ENCODE data around the gene FSTL3. TPM values are rescaled to one million over a fixed set of nuclear protein-coding genes. Genes with fewer than 3 reads are reported as not detected.
"Not testable (repeated sequence)": the region's sequence is repeated elsewhere in the genome, so short reads cannot be mapped to it uniquely, and the experiment has no call there.

FSTL3 gene
- total RNA-seq, 1 experiment from 2014 or later: 125 TPM

DNA sequence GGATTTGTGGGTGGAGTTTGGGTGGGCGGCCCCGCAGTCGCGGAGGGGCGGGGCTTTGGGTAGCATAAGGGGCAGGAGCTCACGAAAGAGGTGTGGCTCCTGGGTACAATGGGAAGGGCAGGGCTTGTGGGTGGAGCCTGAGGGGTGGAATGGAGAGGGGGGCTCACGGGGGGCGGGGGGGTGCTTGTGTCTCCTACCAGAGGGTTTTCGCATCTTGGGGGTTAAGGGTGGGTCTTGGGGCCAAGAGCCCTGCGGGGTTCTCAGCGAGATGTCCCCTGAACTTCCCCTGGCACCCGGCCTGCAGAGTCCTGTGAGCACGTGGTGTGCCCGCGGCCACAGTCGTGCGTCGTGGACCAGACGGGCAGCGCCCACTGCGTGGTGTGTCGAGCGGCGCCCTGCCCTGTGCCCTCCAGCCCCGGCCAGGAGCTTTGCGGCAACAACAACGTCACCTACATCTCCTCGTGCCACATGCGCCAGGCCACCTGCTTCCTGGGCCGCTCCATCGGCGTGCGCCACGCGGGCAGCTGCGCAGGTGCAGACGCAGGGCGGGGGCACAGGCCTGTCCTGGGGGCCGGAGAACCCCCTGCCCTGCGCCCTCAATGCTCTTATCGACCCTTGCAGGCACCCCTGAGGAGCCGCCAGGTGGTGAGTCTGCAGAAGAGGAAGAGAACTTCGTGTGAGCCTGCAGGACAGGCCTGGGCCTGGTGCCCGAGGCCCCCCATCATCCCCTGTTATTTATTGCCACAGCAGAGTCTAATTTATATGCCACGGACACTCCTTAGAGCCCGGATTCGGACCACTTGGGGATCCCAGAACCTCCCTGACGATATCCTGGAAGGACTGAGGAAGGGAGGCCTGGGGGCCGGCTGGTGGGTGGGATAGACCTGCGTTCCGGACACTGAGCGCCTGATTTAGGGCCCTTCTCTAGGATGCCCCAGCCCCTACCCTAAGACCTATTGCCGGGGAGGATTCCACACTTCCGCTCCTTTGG, 5.1 kb downstream of the FSTL3 start:
- no peak for DNase-seq (ENCODE audit: low read depth)

DNA sequence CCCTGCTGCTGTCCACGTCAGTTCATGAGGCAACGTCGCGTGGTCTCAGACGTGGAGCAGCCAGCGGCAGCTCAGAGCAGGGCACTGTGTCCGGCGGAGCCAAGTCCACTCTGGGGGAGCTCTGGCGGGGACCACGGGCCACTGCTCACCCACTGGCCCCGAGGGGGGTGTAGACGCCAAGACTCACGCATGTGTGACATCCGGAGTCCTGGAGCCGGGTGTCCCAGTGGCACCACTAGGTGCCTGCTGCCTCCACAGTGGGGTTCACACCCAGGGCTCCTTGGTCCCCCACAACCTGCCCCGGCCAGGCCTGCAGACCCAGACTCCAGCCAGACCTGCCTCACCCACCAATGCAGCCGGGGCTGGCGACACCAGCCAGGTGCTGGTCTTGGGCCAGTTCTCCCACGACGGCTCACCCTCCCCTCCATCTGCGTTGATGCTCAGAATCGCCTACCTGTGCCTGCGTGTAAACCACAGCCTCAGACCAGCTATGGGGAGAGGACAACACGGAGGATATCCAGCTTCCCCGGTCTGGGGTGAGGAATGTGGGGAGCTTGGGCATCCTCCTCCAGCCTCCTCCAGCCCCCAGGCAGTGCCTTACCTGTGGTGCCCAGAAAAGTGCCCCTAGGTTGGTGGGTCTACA, 6.6 kb downstream of the FSTL3 start:
- no peak for DNase-seq (ENCODE audit: low read depth)

DNA sequence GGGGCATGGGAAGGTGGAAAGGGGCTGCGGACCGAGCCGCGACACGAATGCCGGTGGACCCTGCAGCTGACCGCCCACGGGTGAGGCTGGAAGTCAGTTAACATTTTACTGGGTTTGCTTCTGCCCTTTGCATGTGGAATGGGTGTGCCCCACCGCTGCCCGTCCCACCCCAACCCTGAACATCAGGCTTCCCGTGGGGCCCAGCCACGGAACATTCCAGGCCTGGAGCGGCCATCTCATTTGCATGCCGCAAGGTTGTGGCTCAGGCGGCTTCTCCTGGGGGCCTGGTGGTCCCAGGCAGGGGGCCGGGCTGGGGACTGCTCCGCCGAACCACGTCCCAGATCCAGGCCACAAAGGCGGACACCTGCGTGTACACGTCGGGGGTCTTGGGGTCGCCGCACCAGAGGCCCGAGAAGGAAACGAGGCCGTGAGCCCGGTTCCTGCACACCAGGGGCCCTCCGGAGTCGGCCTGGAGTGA, 9.3 kb downstream of the FSTL3 start:
- no peak for DNase-seq (ENCODE audit: low read depth)

DNA sequence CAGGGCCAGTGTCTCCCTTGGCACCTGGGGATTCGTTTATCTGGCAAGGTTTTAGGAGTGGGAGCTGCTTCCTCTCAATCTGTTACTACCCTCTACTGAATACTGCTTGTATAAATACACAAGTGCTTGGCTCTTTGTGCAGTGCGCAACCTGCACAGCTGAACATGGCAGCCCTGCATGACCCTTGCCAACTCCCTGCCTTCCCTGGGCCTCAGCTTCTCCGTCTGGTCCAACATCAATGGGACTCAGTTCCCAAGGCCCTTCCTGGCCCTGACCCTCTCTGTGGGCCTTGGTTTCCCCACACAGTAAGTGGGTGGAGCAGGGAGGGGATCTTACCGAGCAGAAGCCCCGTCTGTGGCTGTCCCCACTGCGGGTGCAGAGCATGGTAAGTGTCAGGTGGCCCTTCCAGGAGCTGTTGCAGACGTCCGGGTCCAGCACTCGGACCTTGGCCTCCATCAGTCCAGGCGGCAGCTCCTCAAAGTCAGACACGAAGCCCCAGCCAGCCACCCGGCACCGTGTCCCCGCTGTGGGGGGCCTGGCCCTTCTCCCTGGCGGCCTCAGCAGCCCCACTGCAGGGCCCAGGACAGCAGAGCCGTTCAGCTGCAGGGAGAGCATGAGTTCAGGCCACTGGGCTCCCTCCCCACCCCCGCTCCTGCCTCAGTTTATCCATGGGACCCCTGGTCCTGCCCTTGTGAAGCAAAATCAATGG, 10.6 kb downstream of the FSTL3 start:
- DNase-seq (ENCODE audit: low read depth): no peak

DNA sequence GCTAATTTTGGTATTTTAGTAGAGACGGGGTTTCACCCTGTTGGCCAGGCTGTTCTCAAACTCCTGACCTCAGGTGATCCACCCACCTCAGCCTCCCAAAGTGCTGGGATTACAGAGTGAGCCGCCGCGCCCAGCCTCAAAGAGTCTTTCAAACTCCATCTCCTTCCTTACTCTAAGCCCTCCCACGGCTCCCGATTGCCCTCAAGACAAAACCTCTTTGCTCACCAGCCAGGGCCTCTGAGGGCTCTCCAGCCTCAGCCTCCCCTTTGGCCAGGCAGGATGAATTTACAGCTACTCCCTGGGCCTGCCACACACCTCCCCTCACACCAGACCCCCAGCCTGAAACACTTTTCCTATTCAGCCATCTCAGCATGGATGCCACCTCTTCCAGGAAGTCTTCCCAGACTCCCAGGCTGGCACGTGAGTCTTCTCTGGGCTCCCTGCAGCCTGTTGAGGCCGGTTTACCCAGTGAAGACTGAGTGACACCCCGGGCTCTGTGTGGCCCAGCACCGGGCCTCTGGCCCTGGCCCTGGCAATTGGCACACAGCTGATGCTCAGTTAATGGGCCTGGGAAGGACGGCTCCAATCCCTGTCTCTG, 11.5 kb downstream of the FSTL3 start:
- no peak for DNase-seq (ENCODE audit: low read depth)

DNA sequence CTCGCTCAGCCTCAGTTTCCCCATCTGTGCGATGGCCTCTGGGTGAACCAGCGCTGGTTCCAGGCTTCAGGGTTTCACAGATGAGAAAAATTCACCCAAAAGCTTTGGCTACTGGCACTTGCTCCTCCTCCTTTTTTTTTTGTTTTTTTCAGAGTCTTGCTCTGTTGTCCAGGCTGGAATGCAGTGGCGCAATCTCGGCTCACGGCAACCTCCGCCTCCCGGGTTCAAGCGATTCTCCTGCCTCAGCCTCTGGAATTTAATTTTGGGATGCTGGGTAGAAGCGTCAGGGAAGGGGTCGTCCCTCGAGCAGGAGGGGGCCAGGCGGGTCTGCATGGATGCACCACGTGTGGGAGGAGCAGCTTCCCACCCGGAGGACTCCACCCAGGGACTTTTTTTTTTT, 12.0 kb downstream of the FSTL3 start:
- no peak for DNase-seq (ENCODE audit: low read depth)

DNA sequence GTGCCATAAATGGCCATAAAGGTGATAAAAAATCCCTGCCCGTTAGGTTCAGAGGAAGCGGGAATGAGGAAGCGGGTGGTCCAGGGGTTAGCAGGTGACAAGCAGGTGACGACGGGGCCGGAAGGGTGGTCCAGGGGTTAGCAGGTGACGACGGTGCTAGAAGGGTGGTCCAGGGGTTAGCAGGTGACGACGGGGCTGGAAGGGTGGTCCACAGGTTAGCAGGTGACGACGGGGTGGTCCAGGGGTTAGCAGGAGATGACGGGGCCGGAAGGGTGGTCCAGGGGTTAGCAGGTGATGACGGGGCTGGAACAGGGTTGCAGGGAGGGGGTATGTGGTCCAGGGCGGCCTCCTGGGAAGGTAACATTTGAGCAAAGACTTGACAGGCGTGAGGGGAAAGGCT, 12.8 kb downstream of the FSTL3 start:
- no peak for DNase-seq (ENCODE audit: low read depth)

DNA sequence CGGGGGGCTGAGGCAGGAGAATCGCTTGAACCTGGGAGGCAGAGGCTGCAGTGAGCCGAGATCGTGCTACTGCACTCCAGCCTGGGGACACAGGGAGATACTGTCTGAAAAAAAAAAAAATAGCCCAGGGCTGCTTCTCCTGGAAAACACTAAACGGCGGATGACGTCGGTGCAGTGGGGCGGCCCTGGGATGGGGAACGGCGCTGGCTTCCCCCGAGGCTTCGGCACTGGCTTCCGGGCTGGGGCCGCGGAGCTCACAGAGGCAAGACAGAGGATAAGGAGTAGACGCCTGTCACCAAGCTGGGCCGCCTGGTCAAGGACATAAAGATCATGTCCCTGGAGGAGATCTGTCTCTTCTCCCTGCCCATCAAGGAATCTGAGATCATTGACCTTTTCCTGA, 14.0 kb downstream of the FSTL3 start:
- no peak for DNase-seq (ENCODE audit: low read depth)

DNA sequence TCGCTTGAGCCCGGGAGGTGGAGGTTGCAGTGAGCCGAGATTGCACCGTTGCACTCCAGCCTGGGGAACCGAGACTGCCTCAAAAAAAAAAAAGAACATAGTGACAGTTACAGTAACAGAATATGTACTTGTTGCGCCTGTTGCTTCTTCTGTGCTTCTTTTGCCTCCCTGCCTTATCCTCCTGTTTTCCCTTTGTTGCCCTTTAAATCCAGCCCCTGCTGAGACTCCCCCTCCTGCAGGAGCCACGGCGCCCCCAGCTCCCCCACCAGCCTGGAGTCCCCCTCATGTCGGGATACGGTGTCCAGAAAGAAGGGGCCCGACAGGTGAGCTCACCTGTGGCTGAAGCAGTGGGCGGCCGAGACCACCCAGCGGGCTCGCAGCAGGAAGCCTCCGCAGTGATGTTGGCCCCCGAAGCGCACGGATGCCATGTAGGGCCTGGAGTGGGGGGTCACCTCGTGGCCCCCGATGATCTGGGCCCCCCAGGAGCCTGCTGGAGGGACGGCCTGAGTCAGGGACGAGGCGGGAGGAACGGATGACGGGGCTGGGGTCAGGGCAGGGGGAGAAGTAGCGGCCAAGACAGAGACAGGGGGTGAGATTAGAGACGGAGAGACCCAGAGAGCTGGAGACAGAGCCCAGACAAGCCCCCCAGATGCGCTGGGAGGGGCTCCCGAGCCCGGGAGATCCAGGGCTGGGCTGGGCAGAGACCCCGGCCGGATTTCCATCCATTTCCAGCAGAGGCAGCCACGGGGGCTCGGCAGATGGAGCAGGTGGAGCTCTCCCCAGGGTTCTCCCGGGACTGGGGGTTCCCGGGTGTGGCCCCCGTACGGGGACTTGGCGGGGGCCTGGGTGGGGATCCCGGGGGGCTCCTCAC, 18.5 kb downstream of the FSTL3 start:
- no peak for DNase-seq (ENCODE audit: low read depth)

DNA sequence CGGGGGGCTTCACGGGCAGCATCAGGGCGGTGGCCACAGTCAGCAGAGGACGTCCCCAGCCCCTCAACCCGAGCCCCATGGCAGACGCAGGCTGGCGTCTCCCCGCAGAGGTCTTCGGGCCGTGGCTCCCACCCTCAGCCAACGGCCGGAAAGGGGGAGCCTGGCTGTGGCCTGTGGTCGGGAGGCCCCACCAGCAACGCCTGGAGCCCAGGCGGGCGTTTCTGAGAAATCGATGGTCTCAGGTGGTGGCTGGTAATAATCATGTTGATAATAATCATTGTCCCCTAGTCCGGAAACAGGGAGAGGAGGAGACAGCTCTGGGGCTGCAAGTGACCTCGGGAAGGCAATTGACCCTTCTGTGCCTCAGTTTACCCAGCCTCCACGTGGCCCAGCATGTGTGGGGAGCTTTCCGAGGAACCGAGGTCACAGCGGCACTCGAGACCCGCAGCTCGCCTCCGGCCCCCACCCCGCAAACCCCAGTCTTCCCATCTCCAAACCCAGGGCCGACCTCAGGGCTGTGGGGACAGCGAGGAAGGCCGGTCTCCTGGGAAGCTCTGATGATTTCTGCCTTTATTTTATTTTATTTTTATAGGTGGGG, 19.3 kb downstream of the FSTL3 start, which contains the start of gene PRSS57:
TSS of gene PRSS57 (minus strand) at position 101 of the 598 bp plus-strand sequence. CDS start at position 79, 22 bp downstream.
- DNase-seq (ENCODE audit: low read depth): no peak

DNA sequence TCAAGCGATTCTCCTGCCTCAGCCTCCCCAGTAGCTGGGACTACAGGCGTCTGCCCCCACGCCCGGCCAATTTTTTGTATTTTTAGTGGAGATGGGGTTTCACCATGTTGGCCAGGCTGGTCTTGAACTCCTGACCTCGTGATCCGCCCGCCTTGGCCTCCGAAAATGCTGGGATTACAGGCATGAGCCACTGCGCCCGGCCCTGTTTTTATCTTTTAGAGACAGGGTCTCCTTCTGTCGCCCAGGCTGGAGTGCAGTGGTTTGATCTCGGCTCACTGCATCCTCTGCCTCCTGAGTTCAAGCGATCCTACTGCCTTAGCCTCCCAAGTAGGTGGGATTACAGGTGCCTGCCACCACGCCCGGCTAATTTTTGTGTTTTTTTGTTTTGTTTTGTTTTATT, 22.3 kb downstream of the FSTL3 start:
- DNase-seq (ENCODE audit: low read depth): not testable (repeated sequence)

DNA sequence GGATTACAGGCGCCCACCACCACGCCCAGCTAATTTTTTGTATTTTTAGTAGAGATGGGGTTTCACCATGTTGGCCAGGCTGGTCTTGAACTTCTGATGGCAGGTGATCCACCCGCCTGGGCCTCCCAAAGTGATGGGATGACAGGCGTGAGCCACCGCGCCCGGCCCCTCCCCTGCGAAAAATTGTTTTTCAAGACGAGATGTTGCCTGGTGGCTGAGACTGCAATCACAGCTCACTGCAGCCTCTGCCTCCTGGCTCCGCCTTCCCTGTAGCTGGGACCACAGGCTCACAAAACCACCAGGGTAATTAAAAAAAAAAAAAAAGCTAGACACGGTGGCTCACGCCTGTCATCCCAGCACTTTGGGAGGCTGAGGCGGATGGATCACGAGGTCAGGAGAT, 23.7 kb downstream of the FSTL3 start:
- not testable (repeated sequence) for DNase-seq (ENCODE audit: low read depth)

DNA sequence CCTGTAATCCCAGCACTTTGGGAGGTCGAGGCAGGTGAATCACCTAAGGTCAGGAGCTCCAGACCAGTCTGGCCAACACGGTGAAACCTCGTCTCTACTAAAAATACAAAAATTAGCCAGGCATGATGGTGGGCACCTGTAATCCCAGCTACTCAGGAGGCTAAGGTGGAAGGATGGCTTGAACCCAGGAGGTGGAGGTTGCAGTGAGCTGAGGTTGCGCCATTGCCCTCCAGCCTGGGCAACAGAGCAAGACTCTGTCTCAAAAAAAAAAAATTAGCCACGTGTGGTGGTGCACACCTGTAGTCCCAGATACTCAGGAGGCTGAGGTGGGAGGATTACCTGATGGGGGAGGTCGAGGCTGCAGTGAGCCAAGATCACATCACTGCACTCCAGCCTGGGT, 26.7 kb downstream of the FSTL3 start:
- DNase-seq (ENCODE audit: low read depth): not testable (repeated sequence)

DNA sequence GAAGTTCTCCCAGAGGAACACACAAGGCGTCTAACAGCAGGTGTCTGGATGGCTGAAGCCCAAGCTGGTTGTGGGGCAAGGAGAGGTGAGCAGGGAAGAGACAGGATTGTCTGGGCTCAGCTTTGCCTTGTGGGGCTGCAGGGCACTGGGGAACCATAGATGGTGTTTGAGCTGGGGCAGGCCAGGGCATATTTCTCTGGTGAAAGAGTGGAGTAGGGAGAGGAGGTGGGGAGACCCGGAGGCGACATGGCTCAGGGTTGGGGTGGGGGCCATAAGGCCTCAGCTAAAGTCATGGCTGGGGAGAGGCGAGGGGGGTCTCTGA, 27.1 kb downstream of the FSTL3 start:
- no peak for DNase-seq (ENCODE audit: low read depth)

DNA sequence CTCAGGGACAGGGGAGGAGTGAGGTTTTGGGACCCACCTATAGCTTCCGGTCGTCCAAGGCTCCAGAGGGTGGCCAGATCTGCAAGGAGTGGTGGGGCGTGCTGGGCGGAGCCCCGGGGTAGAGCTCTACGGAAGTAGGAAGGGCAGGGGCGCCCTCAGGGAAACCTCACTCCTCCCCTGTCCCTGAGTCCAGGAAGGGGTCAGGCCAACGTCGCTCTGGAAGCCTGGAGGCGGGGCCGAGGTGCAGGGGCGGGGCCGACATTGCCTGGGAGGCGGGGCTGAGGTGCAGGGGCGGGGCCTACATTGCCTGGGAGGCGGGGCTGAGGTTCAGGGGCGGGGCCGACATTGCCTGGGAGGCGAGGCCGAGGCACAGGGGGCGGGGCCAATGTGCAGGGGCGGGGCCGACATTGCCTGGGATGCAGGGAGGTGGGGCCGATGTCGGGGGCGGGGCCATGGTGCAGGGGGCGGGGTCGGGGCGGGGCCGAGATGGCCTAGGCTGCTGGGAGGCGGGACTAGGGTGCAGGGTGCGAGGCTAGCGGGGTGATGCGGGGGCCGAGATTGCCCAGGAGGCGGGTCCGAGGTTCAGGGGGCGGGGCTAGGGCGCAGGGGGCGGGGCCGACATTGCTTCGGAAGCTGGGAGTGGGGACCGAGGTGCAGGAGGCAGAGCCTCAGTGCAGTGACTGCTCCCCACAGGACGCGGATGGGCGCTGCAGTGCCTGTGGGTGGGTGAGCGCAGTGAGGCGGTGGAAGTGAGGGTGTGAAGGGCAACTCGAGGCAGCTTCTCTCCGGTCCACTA, 27.7 kb downstream of the FSTL3 start:
- peak; percentile 15 for DNase-seq (ENCODE audit: low read depth)

DNA sequence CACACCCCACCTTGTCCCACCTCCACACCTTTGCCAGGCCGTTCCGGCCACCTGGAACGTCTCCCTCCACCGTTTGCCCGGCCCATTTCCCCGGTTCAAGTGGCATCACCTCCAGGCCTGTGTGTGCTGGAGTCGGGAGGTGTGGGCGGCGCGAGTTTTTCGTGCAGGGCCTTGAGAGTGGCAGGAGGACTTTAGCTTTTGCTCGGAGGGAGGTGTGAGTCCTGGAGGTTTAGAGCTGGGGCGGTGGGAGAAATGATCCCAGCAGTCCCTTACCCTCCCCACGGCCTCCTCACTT, 28.2 kb downstream of the FSTL3 start:
- DNase-seq (ENCODE audit: low read depth): no peak

DNA sequence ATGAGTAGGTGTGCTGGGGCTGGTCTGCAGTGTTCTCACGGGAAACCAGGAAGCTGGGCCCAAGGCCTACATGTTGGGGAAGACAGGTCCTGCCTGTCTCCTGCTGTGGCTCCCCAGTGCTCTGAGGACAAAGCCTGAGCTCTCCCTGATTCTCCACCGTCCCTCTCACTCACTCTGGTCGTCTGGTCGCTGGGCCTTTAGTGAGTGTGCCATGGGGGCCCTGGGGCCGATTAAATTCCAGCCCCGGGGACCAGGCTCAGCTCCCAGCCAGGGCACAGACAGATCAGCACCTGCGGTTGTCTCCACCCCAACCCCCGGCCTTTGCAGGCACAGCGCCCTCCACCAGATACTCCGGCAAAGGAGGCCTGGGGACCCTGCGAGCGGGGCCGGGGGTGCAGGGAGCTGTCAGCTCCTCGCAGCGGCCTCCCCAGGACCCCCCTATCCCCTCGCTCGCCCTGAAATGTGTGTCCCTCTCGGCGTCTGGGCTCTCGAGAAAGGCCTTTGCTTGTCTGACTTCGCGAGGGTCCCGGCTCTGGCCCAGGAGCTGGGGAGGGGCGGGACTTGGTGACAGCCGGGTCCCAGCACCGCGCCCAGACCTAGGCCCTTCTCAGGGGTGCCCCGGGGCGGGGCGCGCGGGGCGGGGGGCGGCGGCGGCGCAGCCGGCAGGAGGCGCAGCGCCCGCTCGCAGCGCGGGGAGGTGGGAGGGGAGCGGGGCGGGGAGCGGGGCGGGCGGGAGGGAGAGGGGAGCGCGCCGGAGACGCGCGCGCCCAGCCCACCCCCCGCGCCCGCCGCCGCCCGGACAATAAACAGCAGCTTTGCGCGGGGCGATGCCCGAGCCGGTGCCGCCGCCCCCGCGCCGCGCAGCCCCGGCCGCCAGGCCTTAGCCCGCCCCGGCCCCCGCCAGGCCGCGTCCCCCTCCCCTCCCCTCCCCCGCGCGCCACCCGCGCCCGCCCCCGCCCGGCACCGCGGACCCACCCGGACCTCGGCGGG, 32.3 kb downstream of the FSTL3 start, which contains the start of gene PALM:
TSS of gene PALM (plus strand) at position 782 of the 990 bp plus-strand sequence. CDS start 212 bp downstream, outside the sequence.
- DNase-seq (ENCODE audit: low read depth): no peak

All from LHCN-M2 (cell line).